HepG2 (cell line): Measurements from ENCODE around the gene WDR20. TPM values are rescaled to one million over a fixed set of nuclear protein-coding genes. Genes with fewer than 3 reads are reported as not detected.

Experiments used
- DZIP1 ChIP-seq: sonication (generic); formaldehyde crosslinking; IDR thresholded peaks from 2 replicates; pipeline ENCODE4 v1.5.0; 2020; ENCODE audit warnings: mild to moderate bottlenecking, missing genetic modification reagents
- EZH2 ChIP-seq: conservative IDR thresholded peaks from 2 replicates; pipeline ENCODE4 v1.6.1; 2012; ENCODE audit warnings: mild to moderate bottlenecking, low read depth, low read length, moderate library complexity
- HHEX ChIP-seq: IDR thresholded peaks from 2 replicates; pipeline ENCODE4 v1.6.1; 2016; ENCODE audit warnings: control low read depth
- JUND ChIP-seq: sonication (generic); formaldehyde crosslinking; IDR thresholded peaks from 2 replicates; pipeline ENCODE4 v1.8.0; 2022; ENCODE audit warnings: mild to moderate bottlenecking, missing genetic modification reagents
- MED8 ChIP-seq: sonication (generic); formaldehyde crosslinking; IDR thresholded peaks from 2 replicates; pipeline ENCODE4 v1.8.1; 2023; ENCODE audit warnings: mild to moderate bottlenecking, missing genetic modification reagents; ENCODE audit not compliant: insufficient replicate concordance
- MTERF4 ChIP-seq: sonication (generic); formaldehyde crosslinking; IDR thresholded peaks from 2 replicates; pipeline ENCODE4 v1.8.0; 2023; ENCODE audit warnings: mild to moderate bottlenecking, missing genetic modification reagents
- NR2C2 ChIP-seq: sonication (generic); formaldehyde crosslinking; IDR thresholded peaks from 2 replicates; pipeline ENCODE4 v1.4.0; 2020; ENCODE audit warnings: missing genetic modification reagents, mild to moderate bottlenecking, moderate library complexity, borderline replicate concordance
- PCBP2 ChIP-seq: fragments of 200-400 bp; formaldehyde crosslinking; optimal IDR thresholded peaks from 2 replicates; pipeline ENCODE3; 2018; ENCODE audit warnings: low read length, low read depth; ENCODE audit not compliant: poor library complexity, severe bottlenecking
- PHB2 ChIP-seq: fragments of 450-650 bp; IDR thresholded peaks from 2 replicates; pipeline ENCODE4 v1.6.1; 2018; ENCODE audit not compliant: partially characterized antibody
- PITX1 ChIP-seq: sonication (generic); formaldehyde crosslinking; IDR thresholded peaks from 2 replicates; pipeline ENCODE4 v1.5.1; 2020; ENCODE audit warnings: mild to moderate bottlenecking, missing genetic modification reagents
- PLRG1 ChIP-seq: fragments of 450-650 bp; conservative IDR thresholded peaks from 2 replicates; pipeline ENCODE4 v1.6.1; 2016
- PLSCR1 ChIP-seq: sonication (generic); formaldehyde crosslinking; IDR thresholded peaks from 2 replicates; pipeline ENCODE4 v1.5.0; 2020; ENCODE audit warnings: missing genetic modification reagents, mild to moderate bottlenecking, borderline replicate concordance
- REL ChIP-seq: sonication (generic); formaldehyde crosslinking; conservative IDR thresholded peaks from 2 replicates; pipeline ENCODE4 v1.8.0; 2022; ENCODE audit warnings: mild to moderate bottlenecking, missing genetic modification reagents, moderate library complexity
- RXRA ChIP-seq: sonication (generic); formaldehyde crosslinking; IDR thresholded peaks from 2 replicates; pipeline ENCODE4 v1.5.1; 2020; ENCODE audit warnings: missing genetic modification reagents
- SAFB2 ChIP-seq: sonication (generic); formaldehyde crosslinking; IDR thresholded peaks from 2 replicates; pipeline ENCODE4 v1.5.1; 2020; ENCODE audit warnings: missing genetic modification reagents, low read depth, mild to moderate bottlenecking, borderline replicate concordance
- SKI ChIP-seq: fragments of 450-650 bp; IDR thresholded peaks from one replicate; pipeline ENCODE4 v1.6.1; 2018; ENCODE audit warnings: mild to moderate bottlenecking; ENCODE audit not compliant: partially characterized antibody
- TAF1 ChIP-seq: sonication (generic); formaldehyde crosslinking; IDR thresholded peaks from 2 replicates; pipeline ENCODE4 v1.4.0; 2020; ENCODE audit warnings: missing genetic modification reagents
- THAP7 ChIP-seq: sonication (generic); formaldehyde crosslinking; IDR thresholded peaks from 2 replicates; pipeline ENCODE4 v1.8.1; 2023; ENCODE audit warnings: mild to moderate bottlenecking, missing genetic modification reagents
- ZNF430 ChIP-seq: sonication (generic); formaldehyde crosslinking; IDR thresholded peaks from 2 replicates; pipeline ENCODE4 v1.9.0; 2021; ENCODE audit warnings: mild to moderate bottlenecking, missing genetic modification reagents
- ZNF547 ChIP-seq: sonication (generic); formaldehyde crosslinking; IDR thresholded peaks from 2 replicates; pipeline ENCODE4 v1.5.1; 2020; ENCODE audit warnings: mild to moderate bottlenecking, missing genetic modification reagents
- ZNF670 ChIP-seq: sonication (generic); formaldehyde crosslinking; IDR thresholded peaks from 2 replicates; pipeline ENCODE4 v1.8.0; 2022; ENCODE audit warnings: mild to moderate bottlenecking, missing genetic modification reagents, borderline replicate concordance
- ZNF713 ChIP-seq: sonication (generic); formaldehyde crosslinking; IDR thresholded peaks from 2 replicates; pipeline ENCODE4 v1.4.0; 2020; ENCODE audit warnings: mild to moderate bottlenecking, missing genetic modification reagents
- ZNF891 ChIP-seq: sonication (generic); formaldehyde crosslinking; IDR thresholded peaks from 2 replicates; pipeline ENCODE4 v1.5.0; 2020; ENCODE audit warnings: mild to moderate bottlenecking, missing genetic modification reagents
- ZSCAN29 ChIP-seq: sonication (generic); formaldehyde crosslinking; conservative IDR thresholded peaks from 2 replicates; pipeline ENCODE4 v1.4.0; 2020; ENCODE audit warnings: mild to moderate bottlenecking, missing genetic modification reagents
- ZSCAN9 ChIP-seq: IDR thresholded peaks from 2 replicates; pipeline ENCODE4 v1.6.1; 2016; ENCODE audit warnings: borderline replicate concordance
- polyA plus RNA-seq, 8 experiments: library from polyadenylated mRNA; depleted of rRNA in 3 of 8; stranded (reverse) in 7 of 8; unstranded in 1 of 8; fragments of >200 nt; fragmentation: Illumina TruSeq in 4 of 8; extraction: Trizol in 4 of 8; gene quantifications; 2 replicates each; pipeline versions ENCODE4 v1.2.1 to v1.2.3, GENCODE V29; 2011 to 2016; ENCODE audit warnings: low read depth in 4 of 8, missing spikeins in 1 of 8, mixed read lengths in 1 of 8; ENCODE audit not compliant: insufficient read depth in 1 of 8
- total RNA-seq, 5 experiments: library from RNA; depleted of rRNA; stranded (reverse); fragments of >200 nt; fragmentation: Illumina TruSeq; extraction: Trizol; gene quantifications; 2 replicates each; pipeline ENCODE4 v1.2.3, GENCODE V29; 2016; ENCODE audit warnings: low read depth in 1 of 5

Gene WDR20
- total and polyA plus RNA-seq, 2 of the 13 experiments (the other 11 are each of a cell fraction or from before 2014, with no cell fraction given), result 10.4 to 23.2 TPM

- TF ChIP-seq DZIP1 (CRISPR knock-in tag) (no peak), ZNF547 (CRISPR knock-in tag) (peak; percentile 48; the same call in 1 of the 2 replicates), HHEX (CRISPR knock-in tag) (no peak), NR2C2 (CRISPR knock-in tag) (peak; percentile 17; the same call in 1 of the 2 replicates), MED8 (CRISPR knock-in tag) (peak; percentile 42), THAP7 (no peak), PLSCR1 (CRISPR knock-in tag) (no peak), PHB2 (no peak), ZNF713 (CRISPR knock-in tag) (no peak), ZNF430 (CRISPR knock-in tag) (no peak), SKI (no peak), PITX1 (CRISPR knock-in tag) (no peak), ZNF891 (no peak; the same call in 1 of the 2 replicates), REL (CRISPR knock-in tag) (no peak; the same call in 1 of the 2 replicates), TAF1 (CRISPR knock-in tag) (peak; percentile 80; the same call in 1 of the 2 replicates), EZH2 (no peak), PLRG1 (no peak), ZNF670 (peak; percentile 24; the same call in 1 of the 2 replicates), PCBP2 (no peak), ZSCAN29 (peak; percentile 64; the same call in 1 of the 2 replicates), ZSCAN9 (CRISPR knock-in tag) (peak; percentile 56; the same call in 1 of the 2 replicates), JUND (CRISPR knock-in tag) (no peak), MTERF4 (CRISPR knock-in tag) (no peak), SAFB2 (CRISPR knock-in tag) (no peak; the same call in 1 of the 2 replicates), RXRA (peak; percentile 50; the same call in 1 of the 2 replicates)
These were observed at the start of gene WDR20 (continued) for GRCh38 chr14:102139286-102140026.
